Small intestine (tissue), 7 donors: ENCODE results near the gene MAN1A2. TPM values are rescaled to one million over a fixed set of nuclear protein-coding genes. Genes with fewer than 3 reads are reported as not detected.

Source experiments
- DNase-seq, 2 donors: peaks; one replicate each; pipeline versions ENCODE4 v3.0.0 to v3.0.0-alpha.2; 2013
- FAIRE-seq: peaks from 2 replicates; lab custom pipeline; 2012; peaks lifted over from hg19 to GRCh38; lab: Jason Lieb, UNC
- H3K27ac ChIP-seq, 3 donors: one replicate each; pipeline ENCODE4 v1.5.1; 2013; ENCODE audit warnings: low read length in 2 of 3, mild to moderate bottlenecking in 2 of 3, control low read depth in 1 of 3, inconsistent platforms in 1 of 3, low read depth in 1 of 3, moderate library complexity in 1 of 3
- H3K27me3 ChIP-seq, 3 donors: one replicate each; pipeline ENCODE4 v1.6.1; 2013; ENCODE audit warnings: low read length in 3 of 3, inconsistent platforms in 1 of 3; ENCODE audit not compliant: control insufficient read depth in 3 of 3, insufficient read depth in 3 of 3
- H3K36me3 ChIP-seq, 3 donors: one replicate each; pipeline ENCODE4 v1.6.1; 2013; ENCODE audit warnings: low read length in 3 of 3, inconsistent platforms in 1 of 3, low read depth in 1 of 3, mild to moderate bottlenecking in 1 of 3, moderate library complexity in 1 of 3; ENCODE audit not compliant: control insufficient read depth in 3 of 3, insufficient read depth in 2 of 3
- H3K4me1 ChIP-seq, 3 donors: one replicate each; pipeline ENCODE4 v1.6.1; 2013; ENCODE audit warnings: low read length in 2 of 3, inconsistent platforms in 1 of 3, low read depth in 1 of 3, mild to moderate bottlenecking in 1 of 3, moderate library complexity in 1 of 3; ENCODE audit not compliant: control insufficient read depth in 3 of 3, insufficient read depth in 2 of 3
- H3K4me3 ChIP-seq, 3 donors: one replicate each; pipeline ENCODE4 v1.5.1; 2013; ENCODE audit warnings: low read length in 3 of 3, control low read depth in 1 of 3, inconsistent platforms in 1 of 3, low read depth in 1 of 3, mild to moderate bottlenecking in 1 of 3, moderate library complexity in 1 of 3
- H3K9me3 ChIP-seq, 2 donors: one replicate each; pipeline ENCODE4 v1.6.1; 2013; ENCODE audit warnings: low read depth in 1 of 2, low read length in 1 of 2; ENCODE audit not compliant: control insufficient read depth in 2 of 2, insufficient read depth in 1 of 2
- WGBS, 3 donors: extraction: QIAGEN DNeasy Blood & Tissue Kit; methylation state at CpG; one replicate each; pipeline ENCODE4 v1.1.7; 2013; 5-methylcytosine and 5-hydroxymethylcytosine counted together
- polyA plus RNA-seq, 4 donors: library from polyadenylated mRNA; stranded (reverse) in 3 of 4; unstranded in 1 of 4; fragments of 200-250 nt in 3 of 4; fragments of 120-200 nt in 1 of 4; gene quantifications; one replicate each; pipeline versions ENCODE4 v1.2.1 to v1.2.3, GENCODE V29; 2013
- donor health status: healthy with polysubstance abuse.
- donor health status: control.
- donor health status: control.
- donor health status: Bipolar disorder and iron deficiency.
- donor health status: healthy.

The MAN1A2 gene
- polyA plus RNA-seq, 4 donors: 3.5 to 29.1 (median 8.2) TPM

DNA sequence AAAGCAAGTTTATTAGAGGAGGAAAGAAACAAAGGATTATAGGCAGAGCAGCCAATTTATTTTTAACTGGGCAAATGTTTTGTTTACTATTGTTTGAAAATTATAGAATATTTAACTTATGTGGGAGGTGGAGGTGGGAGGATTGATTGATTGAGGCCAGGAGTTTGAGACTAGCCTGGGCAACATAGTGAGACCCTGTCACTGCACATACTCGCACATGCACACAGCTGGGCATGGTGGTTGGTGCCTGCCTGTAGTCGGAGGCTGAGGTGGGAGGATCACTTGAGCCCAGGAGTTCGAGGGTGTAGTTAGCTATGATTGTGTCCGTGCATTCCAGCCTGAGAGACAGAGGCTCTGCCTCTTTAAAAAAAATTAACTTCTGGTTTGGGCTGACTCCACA, 6.7 kb downstream of the MAN1A2 start:
- Histone ChIP-seq H3K27me3 (no peaks in the 10 kb centered on the region), H3K4me3 (no peak overlapping the region), H3K36me3 (peaks cover 0 to 4% (median 0%) of the 10 kb centered on the region in 3 donors), H3K27ac (no peak overlapping the region), H3K9me3 (no peaks in the 10 kb centered on the region), H3K4me1 (peaks cover 2 to 8% (median 7%) of the 10 kb centered on the region in 3 donors)
- 57 to 86% (median 62%) methylated on average over 4 of the region's 4 CpGs for WGBS, 3 donors
- DNase-seq (no peak), FAIRE-seq (no peak)

DNA sequence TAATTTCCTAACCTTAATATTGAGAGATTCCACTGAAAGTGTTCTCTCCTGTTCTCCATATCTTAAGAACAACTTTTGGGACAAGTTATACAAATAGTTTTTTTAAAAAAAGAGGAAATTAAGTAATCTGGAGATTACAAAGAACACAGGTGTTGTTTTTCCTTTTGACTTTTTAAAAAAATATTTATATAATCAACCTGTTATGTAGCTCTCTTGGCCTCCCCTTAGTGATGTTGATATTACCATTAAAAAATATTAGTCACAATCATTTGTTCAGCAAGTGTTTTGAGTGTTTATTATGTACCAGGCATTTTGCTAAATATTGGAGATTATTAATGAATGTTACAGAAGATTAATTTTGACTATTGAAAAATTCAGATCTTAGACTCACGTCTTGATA, 8.1 kb downstream of the MAN1A2 start:
- H3K27ac ChIP-seq: no peak overlapping the region
- DNase-seq (no peak), FAIRE-seq (no peak)
- 90 to 97% (median 96%) methylated on average over 1 of the region's 1 CpG for WGBS, 3 donors
- peaks cover 0 to 4% (median 0%) of the 10 kb centered on the region in 3 donors for H3K36me3 ChIP-seq
- no peaks in the 10 kb centered on the region for H3K9me3 ChIP-seq
- peaks cover 2 to 8% (median 7%) of the 10 kb centered on the region in 3 donors for H3K4me1 ChIP-seq
- H3K4me3 ChIP-seq: no peak overlapping the region
- no peaks in the 10 kb centered on the region for H3K27me3 ChIP-seq

DNA sequence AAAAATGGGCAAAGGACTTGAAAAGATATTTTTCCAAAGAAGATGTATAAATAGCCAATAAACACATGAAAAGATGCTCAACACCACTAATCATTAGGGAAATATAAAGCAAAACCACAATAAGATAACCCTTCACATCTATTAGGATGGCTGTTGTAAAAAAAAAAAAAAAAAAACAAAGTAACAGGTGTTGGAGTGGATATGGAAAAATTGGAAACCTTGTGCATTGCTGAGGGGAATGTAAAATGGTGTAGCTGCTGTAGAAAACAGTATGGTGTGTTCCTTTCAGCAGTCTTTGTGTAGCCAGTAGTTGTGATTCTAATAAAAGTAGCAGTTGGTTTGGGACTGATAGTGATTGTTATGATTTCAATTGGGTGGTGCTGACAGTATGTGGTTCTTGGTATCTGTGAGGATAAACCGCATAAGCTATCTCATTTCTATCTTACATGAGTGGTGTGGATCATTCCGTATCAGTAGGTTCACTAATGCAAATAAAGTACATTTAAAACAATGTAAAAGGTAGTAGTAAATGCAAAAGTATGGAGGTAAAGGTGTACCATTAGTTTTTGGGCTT, 19.9 kb downstream of the MAN1A2 start:
- H3K27me3 ChIP-seq: no peaks in the 10 kb centered on the region
- no peak overlapping the region for H3K27ac ChIP-seq
- peaks cover 0 to 3% (median 0%) of the 10 kb centered on the region in 3 donors for H3K4me1 ChIP-seq
- no peak for FAIRE-seq
- H3K9me3 ChIP-seq: peaks cover 0 to 2% of the 10 kb centered on the region in 2 donors
- H3K36me3 ChIP-seq: no peaks in the 10 kb centered on the region
- no peak overlapping the region for H3K4me3 ChIP-seq
- 86 to 88% (median 87%) methylated on average over 2 of the region's 2 CpGs for WGBS, 3 donors
- no peak for DNase-seq

DNA sequence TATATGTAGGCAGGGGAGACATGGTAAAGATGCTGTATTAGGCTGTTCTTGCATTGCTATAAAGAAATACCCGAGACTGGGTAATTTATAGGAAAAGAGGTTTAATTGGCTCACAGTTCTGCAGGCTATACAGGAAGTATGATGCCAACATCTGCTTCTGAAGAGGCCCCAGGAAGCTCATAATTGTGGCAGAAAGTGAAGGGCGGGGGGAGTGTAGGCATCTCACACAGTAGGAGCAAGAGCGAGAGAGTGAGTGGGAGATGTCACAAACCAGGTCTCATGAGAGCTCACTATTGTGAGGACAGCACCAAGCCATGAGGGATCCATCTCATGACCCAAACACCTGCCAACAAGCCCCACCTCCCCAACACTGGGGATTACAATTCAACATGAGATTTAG, 21.1 kb downstream of the MAN1A2 start:
- no peak overlapping the region for H3K27ac ChIP-seq
- H3K27me3 ChIP-seq: no peaks in the 10 kb centered on the region
- 85 to 94% (median 92%) methylated on average over 3 of the region's 3 CpGs for WGBS, 3 donors
- DNase-seq (no peak), FAIRE-seq (no peak)
- no peaks in the 10 kb centered on the region for H3K36me3 ChIP-seq
- peaks cover 0 to 2% of the 10 kb centered on the region in 2 donors for H3K9me3 ChIP-seq
- H3K4me1 ChIP-seq: peaks cover 0 to 3% (median 0%) of the 10 kb centered on the region in 3 donors
- H3K4me3 ChIP-seq: no peak overlapping the region

DNA sequence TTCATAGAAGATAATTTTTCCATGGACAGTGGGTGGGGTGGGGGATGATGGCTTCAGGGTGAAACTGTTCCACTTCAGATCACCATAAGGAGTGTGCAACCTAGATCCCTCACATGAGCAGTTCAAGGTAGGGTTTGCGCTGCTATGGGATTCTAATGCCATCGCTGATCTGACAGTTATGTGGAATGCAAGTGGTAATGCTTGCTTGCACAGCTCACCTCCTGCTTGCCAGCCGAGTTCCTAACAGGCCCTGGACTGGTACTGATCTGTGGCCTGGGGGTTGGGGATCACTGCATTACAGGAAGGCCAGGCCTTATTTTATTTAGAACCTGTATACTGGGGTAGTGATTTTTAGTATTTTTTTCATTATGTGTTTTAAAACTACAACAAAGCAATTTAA, 22.0 kb downstream of the MAN1A2 start:
- FAIRE-seq (no peak), DNase-seq (no peak)
- Histone ChIP-seq H3K27me3 (no peaks in the 10 kb centered on the region), H3K9me3 (no peaks in the 10 kb centered on the region), H3K27ac (no peak overlapping the region), H3K36me3 (no peaks in the 10 kb centered on the region), H3K4me3 (no peak overlapping the region), H3K4me1 (peaks cover 0 to 3% (median 0%) of the 10 kb centered on the region in 3 donors)
- 87 to 92% (median 91%) methylated on average over 3 of the region's 3 CpGs for WGBS, 3 donors

DNA sequence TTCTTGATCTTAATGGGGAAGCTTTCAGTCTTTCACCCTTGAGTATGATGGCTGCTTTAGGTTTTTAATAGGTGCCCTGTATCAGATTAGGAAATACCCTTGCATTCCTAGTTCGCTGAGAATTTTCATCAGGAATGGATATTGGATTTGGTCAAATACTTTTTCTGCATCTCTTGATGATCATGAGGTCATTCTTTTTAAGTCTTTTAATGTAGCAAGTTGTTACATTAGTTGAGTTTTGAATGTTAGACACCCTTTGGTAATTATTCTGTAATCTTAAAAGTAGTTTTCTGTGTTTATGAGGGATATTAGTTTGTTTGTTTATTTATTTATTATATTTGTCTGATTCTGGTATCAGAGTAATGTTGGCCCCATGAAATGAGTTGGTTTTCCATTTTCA, 22.5 kb downstream of the MAN1A2 start:
- no peak for FAIRE-seq
- H3K4me1 ChIP-seq: peaks cover 0 to 3% (median 0%) of the 10 kb centered on the region in 3 donors

DNA sequence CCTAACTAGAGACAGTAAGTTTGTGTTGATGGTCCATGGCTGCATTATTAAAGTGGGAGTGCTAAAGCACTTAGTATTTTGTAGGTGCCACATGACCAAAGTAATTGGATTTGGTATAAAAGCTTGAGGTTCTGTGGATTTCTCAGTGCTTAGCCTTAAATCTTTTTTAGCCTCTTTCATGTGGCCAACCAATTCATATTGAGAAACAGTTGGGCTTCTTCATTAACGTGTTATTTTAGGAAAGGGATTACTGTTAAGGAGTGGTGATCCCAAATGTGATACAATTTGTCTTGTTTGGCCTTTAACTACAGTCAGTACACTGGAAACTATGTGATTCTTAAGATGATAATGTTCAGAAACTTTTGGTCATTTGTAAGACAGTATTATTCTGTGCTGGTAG, 25.5 kb downstream of the MAN1A2 start:
- Histone ChIP-seq H3K27ac (no peak overlapping the region), H3K27me3 (no peaks in the 10 kb centered on the region), H3K9me3 (no peaks in the 10 kb centered on the region), H3K4me3 (no peak overlapping the region), H3K36me3 (no peaks in the 10 kb centered on the region), H3K4me1 (peaks cover 0 to 5% (median 0%) of the 10 kb centered on the region in 3 donors)
- no peak for FAIRE-seq
- WGBS, 3 donors: 21 to 38% (median 33%) methylated on average over 1 of the region's 1 CpG
- DNase-seq: no peak

More for the DNA sequence above, 22.5 kb downstream of the MAN1A2 start:
- no peaks in the 10 kb centered on the region for H3K9me3 ChIP-seq
- no peak for DNase-seq
- H3K36me3 ChIP-seq: no peaks in the 10 kb centered on the region
- H3K27ac ChIP-seq: no peak overlapping the region
- H3K4me3 ChIP-seq: no peak overlapping the region
- H3K27me3 ChIP-seq: no peaks in the 10 kb centered on the region
- 92 to 100% (median 96%) methylated on average over 1 of the region's 1 CpG for WGBS, 3 donors

DNA sequence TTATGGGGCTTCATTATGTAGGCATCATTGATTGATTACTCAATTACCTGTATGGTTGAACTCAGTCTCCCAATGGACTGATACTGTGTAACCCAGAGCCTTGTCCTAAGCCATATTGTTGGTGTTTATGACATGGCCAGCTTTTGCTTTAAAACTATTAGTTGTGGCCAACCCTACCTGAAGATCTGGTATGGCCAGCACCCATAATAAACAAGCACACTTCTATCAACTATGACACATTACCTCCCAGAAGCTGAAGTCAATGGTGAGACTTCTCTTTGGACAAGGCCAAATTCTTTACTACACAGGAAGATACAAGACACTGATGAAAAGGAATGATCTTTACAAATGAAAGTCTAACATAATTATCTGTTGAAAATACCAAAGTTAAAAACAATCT, 28.8 kb downstream of the MAN1A2 start:
- H3K27me3 ChIP-seq: no peaks in the 10 kb centered on the region
- no peak for FAIRE-seq

DNA sequence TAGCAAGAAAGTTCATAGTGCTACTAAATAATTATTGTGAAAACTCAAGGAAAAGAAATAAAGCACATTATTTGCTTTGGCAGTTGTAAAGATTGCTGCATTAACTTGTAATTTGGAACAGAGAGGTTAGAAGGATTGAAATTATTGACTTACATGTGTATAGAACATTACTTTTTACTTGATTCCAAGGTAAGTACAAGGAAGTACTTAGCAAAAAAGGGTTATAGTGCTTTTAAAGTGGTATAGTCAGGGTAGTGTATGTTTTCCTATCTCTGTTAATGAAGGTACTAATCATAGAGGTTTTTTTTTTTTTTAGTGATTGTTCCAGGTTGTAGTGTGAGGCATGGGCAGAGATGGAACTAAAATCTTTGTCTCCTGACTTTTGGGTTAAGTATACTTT, 29.4 kb downstream of the MAN1A2 start:
- DNase-seq (no peak), FAIRE-seq (no peak)
- no peak overlapping the region for H3K4me3 ChIP-seq
- peaks cover 0 to 5% (median 0%) of the 10 kb centered on the region in 3 donors for H3K4me1 ChIP-seq
- H3K36me3 ChIP-seq: no peaks in the 10 kb centered on the region
- no peak overlapping the region for H3K27ac ChIP-seq
- no peaks in the 10 kb centered on the region for H3K9me3 ChIP-seq
- no peaks in the 10 kb centered on the region for H3K27me3 ChIP-seq

More for the DNA sequence above, 28.8 kb downstream of the MAN1A2 start:
- peaks cover 0 to 5% (median 0%) of the 10 kb centered on the region in 3 donors for H3K4me1 ChIP-seq
- H3K4me3 ChIP-seq: no peak overlapping the region
- no peaks in the 10 kb centered on the region for H3K36me3 ChIP-seq
- H3K27ac ChIP-seq: no peak overlapping the region
- no peak for DNase-seq
- no peaks in the 10 kb centered on the region for H3K9me3 ChIP-seq
